Middle frontal gyrus (tissue), 1 donor: Measurements from ENCODE around the gene DCP2.

Experiments
- DNase-seq: peaks from one replicate; pipeline ENCODE4 v3.0.0-alpha.2; 2015; ENCODE audit warnings: low spot score; ENCODE audit errors: extremely low spot score

The DCP2 gene

DNA sequence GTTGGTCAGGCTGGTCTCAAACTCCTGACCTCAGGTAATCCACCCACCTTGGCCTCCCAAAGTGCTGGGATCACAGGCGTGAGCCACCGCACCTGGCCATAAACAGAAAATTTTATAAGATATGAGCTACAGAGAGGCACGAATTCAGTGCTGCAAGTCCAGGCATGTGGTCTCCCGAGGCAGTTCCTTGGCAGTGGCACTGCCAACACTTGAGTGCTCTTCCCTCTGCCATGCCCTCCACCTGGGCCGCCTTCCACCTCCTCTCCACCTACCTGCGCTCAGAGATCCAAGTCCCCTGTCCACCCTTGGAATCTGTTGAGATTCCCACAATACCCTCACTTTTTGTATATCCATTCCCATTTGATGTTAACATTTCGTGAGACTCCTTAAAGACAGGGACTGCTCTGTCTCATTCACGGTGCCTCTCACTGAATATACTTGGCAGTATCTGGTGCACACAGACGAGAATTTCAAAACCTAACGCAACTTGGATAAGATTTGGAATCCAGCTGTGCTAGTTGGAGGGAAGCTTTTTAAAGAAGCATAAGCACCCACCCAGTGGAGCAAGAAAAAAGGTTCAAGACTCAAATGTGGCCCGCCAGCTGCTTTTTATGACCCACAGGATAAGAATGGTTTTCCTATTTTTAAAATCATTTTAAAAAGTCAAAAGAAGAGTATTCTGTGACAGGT lies 68.3 kb downstream of the DCP2 start:
- DNase-seq, result no peak

DNA sequence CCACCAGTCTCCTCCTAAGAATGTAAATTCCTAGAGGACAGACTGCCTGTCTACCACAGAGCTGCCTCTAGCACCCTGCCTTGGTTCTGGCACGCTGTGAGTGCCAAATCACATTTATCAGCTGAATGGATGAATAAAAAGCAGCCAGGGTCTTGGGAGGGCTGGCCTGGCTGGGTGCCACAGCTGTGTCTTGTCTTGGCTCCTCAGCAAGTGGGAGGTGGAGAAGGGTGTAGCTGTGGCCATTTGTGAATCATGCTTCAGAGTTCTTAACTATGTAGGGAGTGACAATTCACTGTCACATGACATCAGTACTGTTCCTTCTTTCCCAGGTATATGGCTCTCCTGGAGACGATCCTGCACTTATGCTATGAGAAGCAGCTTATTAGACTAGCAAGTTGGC lies 70.6 kb downstream of the DCP2 start:
- no peak for DNase-seq

DNA sequence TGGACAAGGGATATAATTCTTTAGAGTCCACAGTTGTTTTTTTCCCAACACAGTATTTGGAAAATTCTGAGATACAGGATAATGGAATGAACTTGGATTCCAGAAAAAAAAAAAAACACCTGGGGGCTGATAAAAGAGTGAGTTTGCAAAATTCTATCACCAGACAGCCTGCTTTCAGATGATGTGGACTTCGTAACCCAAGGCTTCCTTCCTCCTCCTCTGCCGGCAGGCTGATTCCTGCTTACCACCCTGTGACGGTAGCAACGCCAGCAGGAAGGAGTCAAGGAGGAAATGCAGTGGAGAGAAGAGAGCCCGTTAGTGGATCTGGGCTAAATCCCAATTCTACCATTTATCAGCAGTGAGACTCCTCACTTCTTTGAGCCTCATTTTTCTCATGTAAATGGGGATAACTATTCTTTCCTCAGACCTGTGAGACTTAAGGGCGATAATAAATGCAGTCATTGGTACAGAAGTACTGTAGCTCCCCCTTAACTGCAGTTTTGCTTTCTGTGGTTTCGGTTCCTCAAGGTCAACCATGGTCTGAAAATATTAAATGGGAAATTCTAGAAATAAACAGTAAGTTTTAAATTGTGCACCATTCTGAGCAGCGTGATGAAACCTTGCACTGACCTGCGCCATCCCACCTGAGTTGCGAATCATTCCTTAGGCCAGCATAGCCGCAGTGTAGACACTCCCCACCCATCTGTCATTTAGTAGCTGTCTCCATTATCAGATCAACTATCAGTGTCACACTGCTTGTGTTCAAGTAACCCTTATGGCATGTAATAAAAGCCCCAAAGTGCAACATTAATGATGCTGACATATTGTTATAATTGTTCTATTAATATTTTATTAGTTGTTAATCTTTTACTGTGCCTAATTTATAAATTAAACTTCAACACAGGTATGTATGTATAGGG lies 71.4 kb downstream of the DCP2 start:
- DNase-seq, result no peak

DNA sequence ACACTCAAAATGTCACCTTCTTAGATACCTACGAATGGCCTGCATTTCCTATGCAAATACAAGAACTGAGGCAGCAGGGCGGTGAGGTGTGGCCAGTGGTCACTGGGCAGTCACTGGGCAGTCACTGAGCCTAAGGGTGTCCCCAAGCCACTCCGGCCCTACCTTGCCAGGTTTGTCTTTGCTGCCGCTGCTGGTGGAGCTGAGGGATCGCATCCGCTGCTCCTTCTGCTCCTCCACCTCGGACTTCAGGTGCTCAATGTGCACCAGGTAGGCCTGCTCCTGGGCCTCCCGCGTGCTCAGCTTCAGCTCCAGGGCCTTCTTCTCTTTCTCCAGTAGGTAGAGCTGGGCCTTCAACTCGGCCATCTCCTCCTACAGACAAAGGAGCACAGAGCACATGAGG lies 72.3 kb downstream of the DCP2 start:
- DNase-seq, result no peak

DNA sequence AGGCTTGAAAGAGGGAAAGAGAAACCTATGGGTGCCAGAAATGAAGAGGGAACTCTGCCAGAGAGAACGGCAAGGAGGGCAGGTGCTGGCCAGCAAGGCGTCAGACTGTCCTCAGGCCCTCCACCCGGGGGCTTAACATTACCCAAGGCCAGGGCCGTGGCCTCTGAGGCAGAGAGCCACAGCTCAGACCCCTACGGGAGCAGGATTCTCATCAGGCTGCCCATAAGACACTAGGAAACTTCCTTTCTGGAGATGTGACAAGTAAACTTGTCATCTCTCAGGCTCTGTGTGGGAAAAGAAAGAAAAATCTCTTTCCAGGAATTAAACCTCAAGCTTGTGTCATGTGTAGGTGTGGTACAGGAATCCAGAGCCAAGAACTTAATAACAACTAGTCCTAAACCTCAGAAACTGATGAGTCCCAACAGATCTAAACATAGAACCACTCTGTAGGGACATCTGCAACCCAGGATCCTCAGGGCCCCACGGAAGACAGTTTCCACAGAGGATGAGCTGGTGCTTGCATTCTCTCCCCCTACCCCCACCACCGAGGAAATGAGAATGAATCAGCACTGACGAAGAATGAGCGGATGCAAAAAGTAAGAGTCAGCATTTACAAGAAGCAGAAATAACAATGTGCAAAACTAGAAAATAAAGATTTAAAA lies 74.3 kb downstream of the DCP2 start:
- DNase-seq, result peak; percentile 22

DNA sequence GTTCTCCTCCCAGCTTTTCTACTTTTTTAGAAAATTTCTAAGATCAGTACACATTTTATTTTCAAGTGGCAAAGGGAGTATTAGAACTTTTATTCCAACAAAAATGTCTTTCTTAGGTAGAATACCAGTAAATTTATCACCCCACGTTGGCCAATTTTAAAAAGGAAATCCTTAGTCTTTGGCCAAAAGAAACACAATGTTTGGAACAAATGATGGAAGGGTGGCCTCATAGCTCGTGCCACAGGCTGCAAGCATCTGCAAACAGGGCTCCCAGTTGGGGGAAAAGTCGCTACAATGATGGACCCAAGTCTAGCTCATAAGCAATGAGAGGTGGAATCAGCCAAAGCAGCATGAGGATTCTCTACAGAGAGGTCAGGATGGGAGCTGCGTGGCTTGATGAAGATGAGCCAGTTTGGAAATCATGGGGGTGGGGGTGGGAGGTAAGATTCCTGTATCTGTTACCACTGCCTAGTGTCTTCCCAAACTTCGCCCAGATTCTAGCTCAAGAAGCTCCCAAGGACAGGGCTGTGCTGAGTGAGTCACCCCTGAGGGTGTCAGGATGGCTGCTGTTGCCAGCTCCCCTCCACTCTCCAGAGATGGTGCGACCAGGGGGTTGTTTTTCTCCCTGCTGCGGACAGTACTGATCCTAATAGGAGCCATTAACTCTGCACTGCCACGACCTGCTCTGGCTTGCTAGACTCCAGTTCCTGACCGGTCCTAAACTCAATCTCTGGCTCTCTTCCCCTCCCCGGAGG lies 75.6 kb downstream of the DCP2 start:
- no peak for DNase-seq

DNA sequence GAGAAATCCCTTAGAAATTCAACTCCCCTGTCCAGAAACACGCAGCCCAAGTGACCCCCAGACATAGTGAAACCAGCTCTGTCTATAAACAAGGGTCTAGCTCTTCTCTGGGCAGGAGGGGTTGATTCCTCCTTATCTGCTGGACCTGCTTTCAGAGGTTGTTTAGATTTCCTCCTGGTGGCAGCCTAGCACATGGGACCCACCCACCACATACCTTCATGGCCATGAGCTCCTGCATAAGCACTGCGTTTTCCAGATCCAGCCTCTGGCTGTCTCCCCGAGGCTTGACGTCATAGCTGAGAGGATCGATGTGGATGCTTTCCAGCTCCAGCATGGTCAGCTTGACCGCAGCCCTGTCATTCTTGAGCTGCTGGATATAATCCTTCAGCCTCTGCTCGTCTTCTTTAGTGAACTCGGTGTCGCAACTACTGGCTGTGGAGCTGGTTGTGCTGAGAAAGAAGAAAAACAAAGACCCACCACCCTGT lies 77.0 kb downstream of the DCP2 start:
- no peak for DNase-seq

DNA sequence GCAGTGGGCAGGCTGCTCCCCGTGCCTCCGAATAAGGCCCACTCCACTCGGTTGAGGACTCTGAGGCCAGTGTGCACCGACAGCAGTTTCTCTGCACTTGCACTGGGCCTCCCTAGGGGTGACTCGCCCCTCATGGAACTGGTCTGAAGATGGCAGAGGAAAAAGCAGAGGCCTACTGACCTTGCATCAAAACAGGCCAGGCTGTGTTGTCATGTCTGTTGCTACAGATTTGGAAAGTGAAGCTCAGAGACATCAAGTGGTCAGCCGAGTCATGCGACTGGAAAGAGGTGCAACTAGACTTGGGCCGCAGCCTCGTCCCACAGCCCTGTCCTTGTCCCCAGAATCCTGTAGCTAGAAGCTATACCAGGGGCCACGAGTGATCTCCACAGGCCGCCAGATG lies 78.3 kb downstream of the DCP2 start:
- no peak for DNase-seq

DNA sequence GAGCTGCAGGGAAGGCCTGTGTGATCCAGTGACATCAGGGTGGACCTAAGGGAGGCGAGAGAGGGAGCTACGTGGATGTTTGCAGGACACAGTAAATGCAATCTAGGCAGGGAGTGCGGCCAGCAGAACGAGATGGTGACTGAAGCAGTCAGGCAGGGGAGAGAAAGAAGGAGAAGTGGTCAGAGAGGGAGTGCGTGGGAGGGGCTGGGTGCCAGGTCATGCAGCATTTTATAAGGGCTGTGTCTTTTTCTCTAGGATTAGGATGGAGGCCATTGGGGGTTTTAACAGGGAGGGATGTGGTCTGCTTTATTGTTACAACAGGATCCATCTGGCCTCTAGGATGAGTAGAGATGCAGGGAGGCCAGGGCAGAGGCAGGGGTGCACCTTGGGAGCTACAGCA lies 80.4 kb downstream of the DCP2 start:
- no peak for DNase-seq

DNA sequence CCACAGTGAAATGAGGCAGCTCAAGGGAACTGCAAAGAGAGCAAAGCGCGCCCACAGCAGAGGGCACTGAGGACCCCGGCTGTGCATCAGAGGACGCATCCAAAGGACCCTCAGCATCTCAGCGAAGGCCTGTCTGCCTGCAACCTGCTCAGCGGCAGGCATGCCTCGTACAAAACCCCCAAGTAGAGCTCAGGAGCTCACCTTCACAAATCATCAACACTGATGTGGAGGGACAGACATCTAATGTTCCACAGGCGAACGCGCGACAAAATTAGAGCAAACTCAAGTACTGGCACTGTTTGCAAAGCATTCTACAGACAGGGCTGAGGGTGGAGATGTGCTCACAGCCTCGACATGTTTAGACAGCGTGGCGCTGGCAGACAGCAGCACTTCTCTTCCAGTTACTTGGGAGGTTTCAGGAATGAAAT lies 81.0 kb downstream of the DCP2 start:
- DNase-seq, result no peak

DNA sequence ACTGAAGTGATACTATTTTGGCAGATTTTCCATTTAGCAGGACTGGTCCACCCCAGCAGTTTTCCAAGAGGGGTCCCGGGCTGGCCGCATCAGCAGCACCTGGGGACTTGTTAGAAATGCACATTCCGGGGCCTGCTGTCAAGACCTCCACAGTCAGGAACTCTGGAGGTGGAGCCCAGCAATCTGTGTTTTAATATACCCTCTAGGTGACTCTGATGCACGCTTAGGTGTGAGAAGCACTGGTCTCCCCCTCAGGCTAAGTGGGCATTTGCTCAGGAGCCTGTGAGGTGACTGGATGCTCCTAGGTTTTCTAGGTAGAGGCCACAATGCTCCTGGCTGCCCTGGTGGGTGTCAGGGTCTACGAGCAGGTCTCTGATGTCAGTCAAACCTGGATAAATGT lies 81.7 kb downstream of the DCP2 start:
- no peak for DNase-seq

DNA sequence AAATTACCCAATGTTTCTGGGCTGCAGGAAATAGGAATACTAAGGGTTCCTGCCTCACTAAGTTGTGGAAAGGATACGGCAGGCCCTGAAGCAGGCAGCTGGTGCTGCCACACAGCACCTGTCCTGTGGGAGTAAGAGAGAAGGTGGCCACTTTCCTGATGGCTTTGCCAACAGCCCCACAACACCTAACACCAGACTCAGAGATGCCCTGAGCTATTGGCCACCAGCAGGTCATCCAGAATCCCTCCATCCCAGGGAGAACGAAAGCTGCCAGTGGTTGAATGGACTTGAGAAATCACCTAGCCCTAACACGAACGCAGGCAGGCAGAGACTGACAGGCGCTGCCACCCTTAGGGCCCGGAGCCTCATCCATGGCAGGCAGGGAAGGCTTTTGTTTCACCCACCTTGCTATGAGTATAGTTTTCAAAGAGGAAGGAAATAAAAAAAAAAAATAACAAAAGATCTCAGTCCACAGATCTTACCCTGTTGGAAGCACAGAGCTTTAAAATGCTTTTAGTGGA lies 82.2 kb downstream of the DCP2 start:
- DNase-seq, result no peak

DNA sequence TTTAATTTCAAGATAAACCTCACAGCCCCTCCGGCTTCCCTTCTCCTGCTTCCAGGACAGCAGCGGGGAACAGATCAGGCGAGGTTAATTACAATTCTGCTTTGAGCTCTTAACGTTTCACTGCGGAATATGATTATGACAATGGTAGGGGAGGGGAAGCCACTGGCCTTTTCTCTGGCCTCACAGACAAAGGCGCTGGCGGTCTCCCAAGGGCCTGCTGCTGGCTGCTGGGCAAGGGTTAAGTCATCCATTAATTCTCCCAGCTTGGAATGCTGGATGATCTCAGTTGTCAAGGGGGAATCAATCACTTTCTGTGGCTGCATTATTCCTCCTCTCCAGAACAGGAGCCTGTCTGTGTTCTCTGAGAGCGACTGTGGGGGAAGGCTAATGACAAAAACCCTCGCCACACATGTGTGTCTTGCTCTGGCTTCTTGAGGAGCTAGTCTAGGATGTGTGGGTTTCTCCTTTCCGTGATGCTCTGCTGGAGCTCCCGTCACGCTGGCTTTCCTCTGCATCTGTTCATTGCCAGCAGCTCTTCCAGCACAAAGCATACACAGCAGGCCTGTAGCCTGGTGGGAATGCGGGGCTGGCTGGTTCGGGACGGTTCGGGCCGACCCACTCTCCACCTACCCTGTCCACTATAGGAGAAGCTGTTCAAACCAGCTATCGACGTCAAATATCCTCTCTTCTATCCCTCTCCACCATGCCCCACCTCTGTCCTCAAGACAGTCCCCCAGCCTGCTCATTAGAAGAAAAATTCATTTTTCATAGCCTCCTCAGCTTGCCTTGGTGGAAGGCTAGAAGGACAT lies 82.8 kb downstream of the DCP2 start:
- no peak for DNase-seq

DNA sequence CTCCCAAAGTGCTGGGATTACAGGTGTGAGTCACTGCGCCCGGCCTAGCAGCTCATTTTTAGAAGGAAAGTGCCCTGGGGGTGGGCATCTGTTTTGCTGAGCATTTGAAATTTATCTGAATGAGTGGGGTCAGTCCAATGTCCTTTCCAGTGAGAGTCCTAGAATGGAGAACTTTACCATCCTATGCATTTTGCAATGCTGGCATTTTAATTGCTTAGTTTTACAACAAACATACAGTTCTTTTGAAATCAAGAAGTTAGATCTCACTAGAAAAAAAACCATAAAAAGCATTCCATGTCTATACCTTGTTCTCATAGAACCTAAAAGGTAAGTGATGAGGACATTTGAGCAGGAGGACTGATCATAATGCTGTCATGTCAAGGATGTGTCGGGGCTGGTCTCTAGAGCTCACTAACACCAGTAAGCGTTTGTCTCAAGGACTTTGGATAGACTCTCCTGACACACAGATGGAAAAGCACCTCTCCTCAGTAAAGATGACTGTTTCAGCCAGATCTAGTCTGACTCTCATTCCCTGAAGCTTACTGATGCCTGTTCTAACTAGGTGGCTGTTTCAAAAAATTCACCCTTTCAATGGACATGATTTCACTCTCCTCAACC lies 83.9 kb downstream of the DCP2 start:
- no peak for DNase-seq

DNA sequence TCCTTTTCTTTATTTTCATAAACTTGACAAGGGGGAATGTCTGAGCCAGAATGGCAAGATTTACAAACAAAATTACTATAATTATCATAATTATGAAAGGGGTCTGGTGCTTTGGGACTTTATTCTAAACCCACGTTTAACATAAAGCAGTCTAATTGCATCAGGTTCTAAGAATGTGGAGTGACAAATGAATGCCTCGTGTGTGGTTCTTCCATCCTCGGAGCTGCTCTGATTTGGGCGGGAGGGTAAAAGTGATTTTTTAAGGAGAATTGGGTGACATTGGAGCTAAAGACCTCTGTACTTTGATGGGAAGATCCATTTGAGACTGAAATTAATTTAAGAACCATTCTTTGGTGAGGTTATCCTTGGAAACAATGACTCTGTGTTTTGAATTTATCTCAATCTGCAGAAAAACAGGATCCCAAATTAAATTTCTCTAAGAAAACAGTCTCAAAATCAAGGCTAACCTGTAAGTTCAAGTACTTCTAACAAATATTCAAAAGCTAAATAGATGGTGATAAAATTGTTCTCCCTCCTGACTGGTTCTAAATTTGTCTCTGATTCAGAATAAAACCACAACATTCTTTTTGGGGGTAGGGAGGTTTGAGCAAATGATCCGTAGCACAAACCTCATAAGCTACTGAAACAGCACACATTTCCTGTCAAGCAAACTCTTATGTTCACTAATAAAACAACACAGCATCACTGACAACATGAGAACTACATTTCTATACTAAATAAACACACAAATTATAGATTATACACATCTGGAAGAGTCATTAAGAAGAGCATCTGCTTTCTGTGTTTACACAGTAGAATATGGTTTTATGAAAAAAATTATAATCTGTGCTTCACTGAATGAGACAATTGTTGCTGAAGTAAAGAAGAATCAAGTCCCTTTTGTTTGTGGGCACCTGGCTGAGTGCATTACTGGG lies 85.5 kb downstream of the DCP2 start:
- DNase-seq, result no peak

DNA sequence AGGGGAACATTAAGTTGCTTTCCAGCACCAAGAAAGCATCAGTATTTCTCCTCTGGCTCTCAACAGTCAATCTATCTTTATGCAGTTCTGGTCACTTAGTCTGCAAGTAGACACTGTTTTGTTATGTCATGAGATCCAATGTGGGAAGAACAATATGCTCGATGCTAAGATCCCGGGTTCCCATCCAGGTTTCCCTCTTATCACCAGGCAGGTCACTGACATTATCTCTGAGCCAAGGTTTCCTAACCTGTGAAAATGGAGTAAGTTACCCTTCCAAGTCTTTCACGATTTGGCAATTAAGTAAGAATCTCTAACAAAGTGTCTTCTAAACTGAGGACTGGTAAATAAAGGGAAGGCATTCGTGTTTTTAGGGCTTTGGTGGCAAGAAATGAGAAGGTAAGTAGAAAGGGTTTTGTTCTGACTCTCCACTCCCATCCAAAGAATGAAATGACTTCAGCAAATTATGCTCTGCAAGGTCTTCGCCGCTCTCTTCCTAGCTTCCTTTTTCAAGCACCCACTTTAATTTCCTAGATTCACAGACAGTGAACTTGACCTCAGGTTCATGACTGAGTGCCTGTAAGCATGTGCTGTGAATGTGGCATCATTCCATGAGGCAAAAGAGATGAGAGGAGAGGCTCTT lies 86.4 kb downstream of the DCP2 start:
- DNase-seq, result no peak

DNA sequence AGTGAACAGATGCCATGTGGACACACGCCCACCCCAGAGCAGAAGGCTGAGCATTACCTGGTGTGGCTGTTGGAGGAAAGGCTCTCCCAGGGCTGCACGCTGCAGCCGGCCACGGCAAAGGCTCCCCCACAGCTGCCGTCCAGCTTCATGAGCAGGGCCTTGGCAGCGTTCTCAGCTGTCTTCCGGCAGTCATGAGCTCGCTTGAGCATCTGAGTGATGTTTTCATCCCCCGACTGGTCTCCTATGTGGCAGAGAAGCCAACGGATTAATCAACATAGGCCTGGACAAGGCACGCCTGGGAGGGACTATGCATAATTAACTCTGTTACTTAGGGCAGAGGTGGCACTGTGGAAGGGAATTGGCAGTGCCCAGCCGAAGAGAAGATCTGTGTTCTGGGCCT lies 87.3 kb downstream of the DCP2 start:
- DNase-seq, result no peak

DNA sequence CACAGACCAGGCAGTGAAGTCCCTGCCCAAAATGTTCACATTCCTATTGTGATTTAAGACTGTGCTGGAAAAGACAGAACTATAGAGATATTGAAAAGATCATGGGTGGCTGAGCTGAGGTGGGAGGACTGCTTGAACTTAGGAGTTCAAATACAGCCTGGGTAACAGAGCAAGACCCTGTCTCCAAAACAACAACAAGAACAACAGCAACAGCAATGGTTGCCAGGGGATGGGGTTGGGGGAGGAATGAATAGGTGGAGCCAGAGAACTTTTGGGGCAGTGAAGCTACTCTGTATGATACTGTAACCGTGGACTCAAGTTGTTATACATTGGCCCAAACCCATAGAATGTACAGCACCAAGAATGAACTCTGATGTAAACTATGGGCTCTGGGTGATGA lies 88.2 kb downstream of the DCP2 start:
- no peak for DNase-seq
